ENCODE data around the gene MRPS23.

DNA sequence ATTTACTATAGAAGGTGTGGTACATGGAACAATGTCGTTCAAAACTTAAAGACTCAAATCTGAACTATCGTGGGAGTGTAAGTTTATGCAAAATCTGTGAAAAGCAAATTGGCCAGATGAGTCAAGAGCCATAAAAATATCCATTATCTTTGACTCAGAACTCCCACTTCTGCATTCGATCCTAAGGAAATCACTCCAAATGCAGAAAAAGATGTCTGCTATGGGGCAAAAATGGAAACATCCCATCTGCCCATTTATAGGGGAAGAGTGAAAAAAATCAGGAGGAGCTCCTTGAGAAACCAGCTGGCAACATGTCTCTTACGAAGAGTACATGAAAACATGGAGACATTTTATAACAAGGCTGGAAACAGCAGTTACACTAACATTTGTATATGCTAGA is 61.1 kb downstream of the MRPS23 start:
- TF ChIP-seq, protein P1, sequence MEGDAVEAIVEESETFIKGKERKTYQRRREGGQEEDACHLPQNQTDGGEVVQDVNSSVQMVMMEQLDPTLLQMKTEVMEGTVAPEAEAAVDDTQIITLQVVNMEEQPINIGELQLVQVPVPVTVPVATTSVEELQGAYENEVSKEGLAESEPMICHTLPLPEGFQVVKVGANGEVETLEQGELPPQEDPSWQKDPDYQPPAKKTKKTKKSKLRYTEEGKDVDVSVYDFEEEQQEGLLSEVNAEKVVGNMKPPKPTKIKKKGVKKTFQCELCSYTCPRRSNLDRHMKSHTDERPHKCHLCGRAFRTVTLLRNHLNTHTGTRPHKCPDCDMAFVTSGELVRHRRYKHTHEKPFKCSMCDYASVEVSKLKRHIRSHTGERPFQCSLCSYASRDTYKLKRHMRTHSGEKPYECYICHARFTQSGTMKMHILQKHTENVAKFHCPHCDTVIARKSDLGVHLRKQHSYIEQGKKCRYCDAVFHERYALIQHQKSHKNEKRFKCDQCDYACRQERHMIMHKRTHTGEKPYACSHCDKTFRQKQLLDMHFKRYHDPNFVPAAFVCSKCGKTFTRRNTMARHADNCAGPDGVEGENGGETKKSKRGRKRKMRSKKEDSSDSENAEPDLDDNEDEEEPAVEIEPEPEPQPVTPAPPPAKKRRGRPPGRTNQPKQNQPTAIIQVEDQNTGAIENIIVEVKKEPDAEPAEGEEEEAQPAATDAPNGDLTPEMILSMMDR (IDR thresholded peaks at IDR 0.05; ENCODE audit: insufficient read depth, low read length, poor library complexity, severe bottlenecking), result no peak
- TF ChIP-seq EZH2phosphoT487 (conservative IDR thresholded peaks at IDR 0.05; ENCODE audit: low read length), result no peak

All from SU-DHL-6 (cell line).